ENCODE measurements around the gene CCL26. TPM values are rescaled to one million over a fixed set of nuclear protein-coding genes. Genes with fewer than 3 reads are reported as not detected.

Gene CCL26
- total and polyA plus RNA-seq, 9 of the 15 experiments (the other 6 are each of a cell fraction or from before 2014, with no cell fraction given) = 2.3 to 26.8 (median 8.4) TPM

GRCh38 chr7:75734586-75735458 is 37.2 kb downstream of the CCL26 start (continued):
- TF ChIP-seq TEAD1 (CRISPR knock-in tag; IDR thresholded peaks at IDR 0.05) (peak; percentile 75 to 85; a peak in 3 of 4 replicates), ZKSCAN1 (IDR thresholded peaks at IDR 0.05; ENCODE audit: low read depth, low read length) (peak; percentile 26; the same call in 1 of the 2 replicates), MEIS2 (IDR thresholded peaks at IDR 0.05; ENCODE audit: partially characterized antibody) (peak; percentile 99), CHD4 (IDR thresholded peaks at IDR 0.05; ENCODE audit: insufficient read depth, insufficient replicate concordance, low read depth, low read length, poor library complexity, severe bottlenecking) (peak; percentile 94), SIN3A (IDR thresholded peaks at IDR 0.05; ENCODE audit: borderline replicate concordance in 2 of 2, control insufficient read depth in 1 of 2, low read depth in 2 of 2, low read length in 2 of 2) (0 out of 4 replicates have a peak, but pooled peaks of 1 of the 2 experiments have one; percentile 47), CLOCK (CRISPR knock-in tag; IDR thresholded peaks at IDR 0.05; ENCODE audit: borderline replicate concordance) (peak; percentile 66; the same call in 1 of the 2 replicates), TARDBP (IDR thresholded peaks at IDR 0.05) (no peak), HIVEP1 (CRISPR knock-in tag; IDR thresholded peaks at IDR 0.05) (peak; percentile 9; the same call in 1 of the 2 replicates), TBP (optimal IDR thresholded peaks at IDR 0.05; ENCODE audit: low read depth, low read length) (peak; percentile 29), POLR2AphosphoS5 (IDR thresholded peaks at IDR 0.05; ENCODE audit: control insufficient read depth, insufficient read depth, low read depth, low read length) (peak; percentile 62; the same call in 1 of the 2 replicates), RBM17 (IDR thresholded peaks at IDR 0.05; ENCODE audit: borderline replicate concordance, low read depth, low read length) (no peak), KLF16 (IDR thresholded peaks at IDR 0.05) (0 out of 2 replicates have a peak, but pooled peaks have one; percentile 7), TAL1 (IDR thresholded peaks at IDR 0.05) (peak; percentile 45), RBM34 (IDR thresholded peaks at IDR 0.05; ENCODE audit: borderline replicate concordance, insufficient read depth, low read length) (no peak), JUN (IDR thresholded peaks at IDR 0.05; ENCODE audit: borderline replicate concordance, low read depth, low read length) (peak; percentile 58; the same call in 1 of the 2 replicates), JUN (CRISPR knock-in tag; IDR thresholded peaks at IDR 0.05; ENCODE audit: borderline replicate concordance) (no peak), ZNF696 (CRISPR knock-in tag; conservative IDR thresholded peaks at IDR 0.05) (0 out of 2 replicates have a peak, but pooled peaks have one; percentile 37), ZNF408 (CRISPR knock-in tag; IDR thresholded peaks at IDR 0.05; ENCODE audit: low read depth) (no peak)
- TF ChIP-seq, protein P1, sequence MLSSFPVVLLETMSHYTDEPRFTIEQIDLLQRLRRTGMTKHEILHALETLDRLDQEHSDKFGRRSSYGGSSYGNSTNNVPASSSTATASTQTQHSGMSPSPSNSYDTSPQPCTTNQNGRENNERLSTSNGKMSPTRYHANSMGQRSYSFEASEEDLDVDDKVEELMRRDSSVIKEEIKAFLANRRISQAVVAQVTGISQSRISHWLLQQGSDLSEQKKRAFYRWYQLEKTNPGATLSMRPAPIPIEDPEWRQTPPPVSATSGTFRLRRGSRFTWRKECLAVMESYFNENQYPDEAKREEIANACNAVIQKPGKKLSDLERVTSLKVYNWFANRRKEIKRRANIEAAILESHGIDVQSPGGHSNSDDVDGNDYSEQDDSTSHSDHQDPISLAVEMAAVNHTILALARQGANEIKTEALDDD (IDR thresholded peaks at IDR 0.05) = peak; percentile 96
- TF ChIP-seq, protein P2, sequence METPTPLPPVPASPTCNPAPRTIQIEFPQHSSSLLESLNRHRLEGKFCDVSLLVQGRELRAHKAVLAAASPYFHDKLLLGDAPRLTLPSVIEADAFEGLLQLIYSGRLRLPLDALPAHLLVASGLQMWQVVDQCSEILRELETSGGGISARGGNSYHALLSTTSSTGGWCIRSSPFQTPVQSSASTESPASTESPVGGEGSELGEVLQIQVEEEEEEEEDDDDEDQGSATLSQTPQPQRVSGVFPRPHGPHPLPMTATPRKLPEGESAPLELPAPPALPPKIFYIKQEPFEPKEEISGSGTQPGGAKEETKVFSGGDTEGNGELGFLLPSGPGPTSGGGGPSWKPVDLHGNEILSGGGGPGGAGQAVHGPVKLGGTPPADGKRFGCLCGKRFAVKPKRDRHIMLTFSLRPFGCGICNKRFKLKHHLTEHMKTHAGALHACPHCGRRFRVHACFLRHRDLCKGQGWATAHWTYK (CRISPR knock-in tag; IDR thresholded peaks at IDR 0.05) = 0 out of 2 replicates have a peak, but pooled peaks have one; percentile 18
